Measurements from ENCODE around the gene LAMC3.
"Not testable (repeated sequence)": the region's sequence is repeated elsewhere in the genome, so short reads cannot be mapped to it uniquely, and the experiment has no call there.

The LAMC3 gene

GRCh38 chr9:130997395-130997684, 11.6 kb upstream of the LAMC3 start:
- Histone ChIP-seq H3K36me3 (ENCODE audit: insufficient read depth) (no peaks in the 10 kb centered on the region), H3K79me2 (ENCODE audit: insufficient read depth, low read depth) (no peaks in the 10 kb centered on the region), H3K4me2 (no peak overlapping the region), H3K4me1 (ENCODE audit: low read depth, poor library complexity, severe bottlenecking) (no peaks in the 10 kb centered on the region), H4K20me1 (ENCODE audit: insufficient read depth) (no peaks in the 10 kb centered on the region), H2AFZ (ENCODE audit: low read depth) (no peak overlapping the region), H3K4me3 (IDR thresholded peaks at IDR 0.05; ENCODE audit: insufficient read depth, low read depth, low read length) (no peak overlapping the region), H3K9ac (no peak overlapping the region), H3K27ac (no peak overlapping the region), H3K27me3 (ENCODE audit: insufficient read depth, low read depth) (peaks cover 88% of the 10 kb centered on the region)
- TF ChIP-seq, protein P1, sequence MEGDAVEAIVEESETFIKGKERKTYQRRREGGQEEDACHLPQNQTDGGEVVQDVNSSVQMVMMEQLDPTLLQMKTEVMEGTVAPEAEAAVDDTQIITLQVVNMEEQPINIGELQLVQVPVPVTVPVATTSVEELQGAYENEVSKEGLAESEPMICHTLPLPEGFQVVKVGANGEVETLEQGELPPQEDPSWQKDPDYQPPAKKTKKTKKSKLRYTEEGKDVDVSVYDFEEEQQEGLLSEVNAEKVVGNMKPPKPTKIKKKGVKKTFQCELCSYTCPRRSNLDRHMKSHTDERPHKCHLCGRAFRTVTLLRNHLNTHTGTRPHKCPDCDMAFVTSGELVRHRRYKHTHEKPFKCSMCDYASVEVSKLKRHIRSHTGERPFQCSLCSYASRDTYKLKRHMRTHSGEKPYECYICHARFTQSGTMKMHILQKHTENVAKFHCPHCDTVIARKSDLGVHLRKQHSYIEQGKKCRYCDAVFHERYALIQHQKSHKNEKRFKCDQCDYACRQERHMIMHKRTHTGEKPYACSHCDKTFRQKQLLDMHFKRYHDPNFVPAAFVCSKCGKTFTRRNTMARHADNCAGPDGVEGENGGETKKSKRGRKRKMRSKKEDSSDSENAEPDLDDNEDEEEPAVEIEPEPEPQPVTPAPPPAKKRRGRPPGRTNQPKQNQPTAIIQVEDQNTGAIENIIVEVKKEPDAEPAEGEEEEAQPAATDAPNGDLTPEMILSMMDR (conservative IDR thresholded peaks at IDR 0.05; ENCODE audit: low read depth, low read length): no peak

- no peak overlapping the region for H3K4me3 ChIP-seq (IDR thresholded peaks at IDR 0.05; ENCODE audit: insufficient read depth, low read depth, low read length)
- H3K27me3 ChIP-seq (ENCODE audit: insufficient read depth, low read depth): peaks cover 86% of the 10 kb centered on the region
- no peaks in the 10 kb centered on the region for H3K4me1 ChIP-seq (ENCODE audit: low read depth, poor library complexity, severe bottlenecking)
- no peaks in the 10 kb centered on the region for H3K36me3 ChIP-seq (ENCODE audit: insufficient read depth)
- no peak overlapping the region for H3K4me2 ChIP-seq
- no peak overlapping the region for H3K27ac ChIP-seq
- no peaks in the 10 kb centered on the region for H3K79me2 ChIP-seq (ENCODE audit: insufficient read depth, low read depth)
- H4K20me1 ChIP-seq (ENCODE audit: insufficient read depth): no peaks in the 10 kb centered on the region
- H2AFZ ChIP-seq (ENCODE audit: low read depth): no peak overlapping the region
- TF ChIP-seq, protein P1 (conservative IDR thresholded peaks at IDR 0.05; ENCODE audit: low read depth, low read length): peak; percentile 71
- no peak overlapping the region for H3K9ac ChIP-seq
Measured at GRCh38 chr9:130997925-130998596, 10.9 kb upstream of the LAMC3 start.

DNA sequence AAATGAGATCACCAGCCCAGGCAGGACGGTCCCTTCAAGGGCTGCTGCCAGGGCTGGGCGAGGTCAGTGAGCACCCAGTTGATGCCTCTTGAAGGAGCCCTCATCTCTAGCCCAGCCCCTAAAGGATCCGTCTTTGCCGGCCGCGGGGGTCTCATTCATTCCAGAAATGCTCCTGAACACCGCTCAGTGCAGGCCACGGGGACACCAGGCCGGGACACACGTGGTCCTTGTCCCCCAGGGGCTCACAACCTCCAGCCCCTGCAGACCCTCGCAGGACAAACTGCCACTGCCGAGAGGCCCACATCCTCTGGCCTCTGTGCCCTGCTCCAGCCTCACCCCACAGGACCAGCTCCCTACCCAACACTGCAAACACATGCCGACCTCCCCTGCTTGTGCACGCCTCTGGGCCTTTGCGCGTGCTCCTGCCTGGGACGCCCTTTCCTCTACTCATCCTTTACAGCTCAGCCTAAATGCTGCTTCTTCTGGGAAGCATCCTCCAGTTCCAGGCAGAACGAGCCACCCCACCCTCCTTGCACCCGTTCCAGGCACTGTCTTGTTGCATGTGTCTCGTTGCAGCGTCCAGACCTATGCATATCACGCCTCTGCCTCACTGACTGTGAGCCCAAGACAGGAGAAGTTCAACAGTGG, 10.3 kb upstream of the LAMC3 start:
- Histone ChIP-seq H3K27ac (no peak overlapping the region), H3K4me3 (IDR thresholded peaks at IDR 0.05; ENCODE audit: insufficient read depth, low read depth, low read length) (no peak overlapping the region), H3K36me3 (ENCODE audit: insufficient read depth) (no peaks in the 10 kb centered on the region), H3K4me1 (ENCODE audit: low read depth, poor library complexity, severe bottlenecking) (no peaks in the 10 kb centered on the region), H4K20me1 (ENCODE audit: insufficient read depth) (no peaks in the 10 kb centered on the region), H3K9ac (no peak overlapping the region), H3K79me2 (ENCODE audit: insufficient read depth, low read depth) (no peaks in the 10 kb centered on the region), H3K4me2 (no peak overlapping the region), H3K27me3 (ENCODE audit: insufficient read depth, low read depth) (peaks cover 88% of the 10 kb centered on the region), H2AFZ (ENCODE audit: low read depth) (no peak overlapping the region)
- TF ChIP-seq, protein P1 (conservative IDR thresholded peaks at IDR 0.05; ENCODE audit: low read depth, low read length): no peak; the same call in 1 of the 2 replicates

- TF ChIP-seq, protein P1 (conservative IDR thresholded peaks at IDR 0.05; ENCODE audit: low read depth, low read length): no peak
- Histone ChIP-seq H2AFZ (ENCODE audit: low read depth) (no peak overlapping the region), H3K79me2 (ENCODE audit: insufficient read depth, low read depth) (no peaks in the 10 kb centered on the region), H3K36me3 (ENCODE audit: insufficient read depth) (no peaks in the 10 kb centered on the region), H3K4me1 (ENCODE audit: low read depth, poor library complexity, severe bottlenecking) (no peaks in the 10 kb centered on the region), H3K4me3 (IDR thresholded peaks at IDR 0.05; ENCODE audit: insufficient read depth, low read depth, low read length) (no peak overlapping the region), H4K20me1 (ENCODE audit: insufficient read depth) (no peaks in the 10 kb centered on the region), H3K4me2 (no peak overlapping the region), H3K27me3 (ENCODE audit: insufficient read depth, low read depth) (peaks cover 89% of the 10 kb centered on the region), H3K27ac (no peak overlapping the region), H3K9ac (no peak overlapping the region)
Measured at GRCh38 chr9:130999245-130999623, 9.7 kb upstream of the LAMC3 start.

DNA sequence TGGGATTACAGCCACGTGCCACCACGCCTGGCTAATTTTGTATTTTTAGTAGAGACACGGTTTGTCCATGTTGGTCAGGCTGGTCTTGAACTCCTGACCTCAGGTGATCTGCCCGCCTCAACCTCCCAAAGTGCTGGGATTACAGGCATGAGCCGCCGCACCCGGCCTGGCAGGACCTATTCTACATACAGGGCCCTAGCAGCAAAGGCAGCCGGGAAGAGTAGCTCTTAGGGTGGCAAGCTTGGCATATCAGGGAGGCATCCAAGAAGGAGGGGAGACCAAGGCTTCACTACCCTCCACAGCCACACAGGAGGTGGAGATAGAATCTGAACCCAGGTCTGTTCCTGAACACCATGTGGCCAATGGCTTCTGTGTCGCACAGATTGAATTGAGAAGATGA, 8.4 kb upstream of the LAMC3 start:
- not testable (repeated sequence) for H3K79me2 ChIP-seq (ENCODE audit: insufficient read depth, low read depth); H3K4me2 ChIP-seq; H3K9ac ChIP-seq; H4K20me1 ChIP-seq (ENCODE audit: insufficient read depth); H3K27ac ChIP-seq; H3K36me3 ChIP-seq (ENCODE audit: insufficient read depth); H3K4me1 ChIP-seq (ENCODE audit: low read depth, poor library complexity, severe bottlenecking); H2AFZ ChIP-seq (ENCODE audit: low read depth); H3K4me3 ChIP-seq (IDR thresholded peaks at IDR 0.05; ENCODE audit: insufficient read depth, low read depth, low read length)
- H3K27me3 ChIP-seq (ENCODE audit: insufficient read depth, low read depth): peaks cover 89% of the 10 kb centered on the region

Measured in KMS-11 (cell line).